DMS53 treated with DMSO at 0.1 percent for 48 hours (cell line): Measurements from ENCODE around the gene LCORL.
"Not testable (repeated sequence)": the region's sequence is repeated elsewhere in the genome, so short reads cannot be mapped to it uniquely, and the experiment has no call there.

Experiments used
- DNase-seq: peaks from one replicate; lab custom pipeline; 2025; ENCODE audit not compliant: unreplicated experiment; lab: John Stamatoyannopoulos, UW

Gene LCORL

DNA sequence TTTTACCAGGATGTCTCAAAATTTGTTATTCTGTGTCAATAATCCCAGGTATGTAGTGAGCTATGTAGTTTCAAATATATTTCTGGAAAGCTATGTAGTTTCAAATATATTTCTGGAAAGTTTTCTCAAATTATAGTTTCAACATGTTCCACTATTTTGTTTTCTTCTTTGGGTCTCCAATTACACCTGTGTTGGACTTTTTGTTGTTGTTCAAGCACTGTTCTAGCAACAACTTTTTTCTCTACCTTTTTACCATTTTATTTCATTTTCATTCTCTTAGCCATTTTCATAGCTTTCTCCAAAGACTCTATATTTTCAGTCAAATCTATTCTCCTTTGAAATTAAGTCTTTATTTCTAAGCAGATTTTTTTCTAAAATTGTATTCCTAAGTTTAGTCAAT, 88.4 kb downstream of the LCORL start:
- DNase-seq: no peak

DNA sequence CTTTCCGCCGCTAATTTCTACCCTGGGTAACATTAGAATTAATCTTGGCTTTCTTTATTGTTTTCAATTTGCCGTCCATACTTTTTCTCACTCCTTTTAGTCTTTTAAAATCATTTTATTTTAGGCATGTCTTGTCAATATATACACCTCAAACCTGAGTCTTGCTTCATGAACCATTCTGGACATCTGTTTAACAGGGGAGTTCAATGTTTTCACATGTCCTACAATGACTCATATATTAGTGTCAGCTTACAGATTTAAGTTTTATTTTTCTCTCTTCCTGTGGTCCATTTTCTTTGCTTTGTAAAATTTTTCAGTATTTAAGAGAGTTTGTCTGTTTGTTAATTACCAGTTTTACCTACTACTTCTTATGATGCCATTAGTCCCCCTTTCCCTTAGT, 89.5 kb downstream of the LCORL start:
- no peak for DNase-seq

GRCh38 chr4:17930256-17930655, 91.3 kb downstream of the LCORL start:
- no peak for DNase-seq

DNA sequence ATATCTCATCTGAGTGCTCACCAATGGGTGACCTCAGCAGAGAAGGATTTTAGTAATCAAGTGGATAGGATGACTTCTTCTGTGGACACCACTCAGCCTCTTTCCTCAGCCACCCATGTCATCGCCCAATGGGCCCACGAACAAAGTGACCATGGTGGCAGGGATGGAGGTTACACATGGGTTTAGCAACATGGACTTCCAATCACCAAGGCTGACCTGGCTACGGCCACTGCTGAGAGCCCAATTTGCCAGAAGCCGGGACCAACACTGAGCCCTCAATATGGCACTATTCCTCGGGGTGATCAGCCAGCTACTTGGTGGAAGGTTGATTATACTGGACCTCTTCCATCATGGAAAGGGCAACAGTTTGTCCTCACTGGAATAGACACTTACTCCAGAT, 97.4 kb downstream of the LCORL start:
- no peak for DNase-seq

DNA sequence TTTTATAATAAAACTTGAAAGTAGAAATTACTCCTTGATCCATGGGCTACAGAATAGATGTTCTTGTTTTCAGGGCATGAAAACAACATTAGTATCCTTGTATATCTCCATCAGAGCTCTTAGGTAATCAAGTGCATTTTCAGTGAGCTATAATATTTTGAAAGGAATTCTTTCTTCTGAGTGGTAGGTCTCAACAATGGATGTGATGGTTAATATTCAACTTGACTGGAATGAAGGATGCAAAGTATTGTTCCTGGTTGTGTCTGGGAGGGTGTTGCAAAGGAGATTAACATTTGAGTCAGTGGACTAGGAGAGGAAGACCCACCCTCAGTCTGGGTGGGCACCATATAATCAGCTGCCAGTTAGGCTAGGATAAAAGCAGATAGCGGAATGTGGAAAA, 100.1 kb downstream of the LCORL start:
- DNase-seq: no peak

- no peak for DNase-seq
Measured at GRCh38 chr4:17920681-17921080, 100.9 kb downstream of the LCORL start.

- no peak for DNase-seq
Measured at GRCh38 chr4:17915439-17915838, 106.1 kb downstream of the LCORL start.

- no peak for DNase-seq
Measured at GRCh38 chr4:17912011-17912410, 109.5 kb downstream of the LCORL start.

DNA sequence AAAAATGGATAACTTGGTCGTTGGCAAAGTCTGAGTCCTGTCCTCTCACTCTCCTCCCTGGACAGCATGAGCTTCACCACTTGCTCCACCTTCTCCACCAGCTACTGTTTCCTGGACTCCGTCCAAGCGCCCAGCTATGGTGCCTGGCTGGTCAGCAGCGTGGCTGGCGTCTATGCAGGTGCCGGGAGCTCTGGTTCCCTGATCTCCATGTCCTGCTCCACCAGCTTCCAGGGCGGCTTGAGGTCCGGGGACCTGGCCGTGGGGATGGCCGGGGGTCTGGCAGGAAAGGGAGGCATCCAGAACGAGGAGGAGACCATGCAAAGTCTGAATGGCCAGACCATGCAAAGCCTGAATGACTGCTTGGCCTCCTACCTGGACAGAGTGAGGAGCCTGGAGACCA, 109.9 kb downstream of the LCORL start:
- DNase-seq: no peak

DNA sequence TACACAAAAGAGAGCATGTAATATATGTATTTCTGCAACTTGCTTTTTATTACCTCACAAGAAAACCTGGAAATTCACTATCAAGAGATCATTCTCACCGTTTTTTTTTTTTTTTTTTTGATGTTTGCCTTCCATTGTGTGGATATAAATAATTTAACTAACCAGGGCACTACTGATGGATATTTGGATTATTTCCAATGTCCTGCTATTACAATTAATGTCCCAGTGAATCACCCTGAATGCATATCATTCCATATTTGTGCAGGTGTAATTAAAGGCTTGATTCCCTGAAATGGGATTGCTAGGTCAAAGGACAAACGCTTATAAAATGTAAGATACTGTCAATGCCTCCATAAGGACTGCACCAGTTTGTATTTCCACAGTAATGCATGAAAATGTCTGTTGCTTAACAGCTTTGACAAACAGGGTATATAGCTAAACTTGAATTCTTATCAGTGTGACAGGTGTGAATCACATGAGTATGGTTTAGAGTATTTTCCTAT, 123.0 kb downstream of the LCORL start:
- DNase-seq: no peak

DNA sequence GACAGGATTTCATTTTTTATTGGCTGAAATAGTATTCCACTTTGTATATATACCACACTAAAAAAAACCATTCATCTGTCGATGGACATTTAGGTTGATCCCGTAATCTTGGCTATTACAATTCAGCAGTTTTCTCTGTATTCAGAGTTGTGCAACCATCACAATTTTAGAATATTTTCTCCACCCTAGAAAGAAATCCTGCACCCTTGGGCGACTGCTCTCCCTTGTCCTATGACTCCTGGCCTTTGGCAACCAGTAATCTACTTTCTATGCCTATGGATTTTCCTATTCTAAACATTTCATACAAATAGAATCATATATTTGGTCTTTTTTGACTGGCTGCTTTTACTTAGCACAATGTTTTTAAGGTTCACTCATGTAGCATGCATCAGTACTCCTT, 126.1 kb downstream of the LCORL start:
- no peak for DNase-seq

GRCh38 chr4:17894421-17894820, 127.1 kb downstream of the LCORL start:
- DNase-seq: no peak

DNA sequence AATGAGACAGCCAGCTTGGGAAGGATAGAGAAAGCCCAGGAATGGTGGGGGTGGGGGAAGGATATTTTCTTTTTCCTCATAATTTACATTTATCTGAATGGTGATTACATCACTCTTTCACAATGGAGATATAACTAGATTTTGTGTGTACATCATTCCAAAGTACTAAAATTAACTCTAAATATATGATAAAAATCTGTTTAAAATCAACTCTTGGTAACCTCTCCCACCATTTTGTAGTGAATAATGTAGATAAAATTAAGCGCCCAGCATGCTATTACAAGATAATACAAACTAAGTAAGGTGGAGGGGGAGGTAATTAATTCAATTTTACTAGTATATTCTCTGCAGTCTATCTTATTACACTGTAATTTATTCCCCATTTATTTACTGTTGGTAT, 131.9 kb downstream of the LCORL start:
- no peak for DNase-seq

DNA sequence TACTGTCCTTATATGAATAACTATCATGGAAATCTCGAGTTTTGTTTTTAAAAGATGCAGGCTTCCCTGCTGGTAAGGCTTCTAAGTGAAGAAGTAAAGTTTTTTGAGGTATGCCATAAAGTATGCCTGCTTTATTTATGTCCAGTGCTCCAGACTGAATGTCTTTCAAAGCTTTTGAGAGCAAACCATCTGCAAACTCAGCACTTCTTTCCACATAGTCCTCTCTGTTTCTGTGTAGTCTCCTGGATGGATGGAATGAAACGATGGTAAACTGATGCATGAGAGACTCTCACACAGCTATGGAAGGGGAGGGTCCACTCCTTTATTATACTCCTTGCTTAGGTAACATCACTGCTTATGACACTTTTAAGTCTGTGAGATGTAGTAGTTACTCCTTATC, 137.0 kb downstream of the LCORL start:
- DNase-seq: no peak

DNA sequence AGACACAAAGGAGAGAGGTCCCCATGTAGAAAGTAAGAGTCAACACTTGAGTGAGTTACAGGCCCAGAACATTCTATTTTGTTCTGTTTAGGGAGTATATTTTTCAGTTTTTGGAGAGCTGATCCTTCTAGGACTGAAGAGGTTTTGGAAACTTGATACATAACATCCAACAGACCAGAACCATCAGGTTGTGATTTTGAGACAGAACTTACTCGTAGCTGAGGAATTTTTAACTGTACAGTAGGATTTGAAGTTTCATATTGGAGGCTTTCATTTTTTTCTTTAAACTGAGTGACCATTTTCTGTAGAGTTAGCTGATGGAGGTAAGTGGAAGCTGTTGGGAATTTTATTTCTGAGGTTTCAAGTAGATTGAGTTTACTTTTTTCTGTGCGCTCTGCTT, 137.5 kb downstream of the LCORL start:
- no peak for DNase-seq

GRCh38 chr4:17877661-17878060, 143.9 kb downstream of the LCORL start:
- no peak for DNase-seq

DNA sequence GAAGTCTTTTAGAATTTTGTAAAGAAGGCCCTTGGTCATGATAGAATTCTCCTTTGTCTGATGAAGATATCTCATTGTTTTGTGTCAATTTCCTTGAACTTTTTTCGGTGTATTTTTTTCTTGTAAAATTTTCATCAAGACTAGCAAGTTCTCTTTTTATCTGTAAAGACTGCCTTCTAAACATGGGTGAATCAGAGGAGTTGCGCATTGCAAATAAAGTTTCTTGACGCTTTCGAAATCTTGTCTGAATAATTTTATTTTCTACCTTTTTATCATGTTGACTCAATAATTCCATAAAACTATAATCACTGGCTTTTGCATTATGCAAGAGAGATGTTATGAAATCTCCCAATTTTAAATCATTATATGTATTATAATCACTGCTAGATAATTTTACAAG, 144.6 kb downstream of the LCORL start:
- DNase-seq: no peak

GRCh38 chr4:17875402-17876070, 146.0 kb downstream of the LCORL start:
- no peak for DNase-seq

GRCh38 chr4:17869327-17869726, 152.2 kb downstream of the LCORL start:
- DNase-seq: no peak

GRCh38 chr4:17867276-17867675, 154.3 kb downstream of the LCORL start:
- no peak for DNase-seq

DNA sequence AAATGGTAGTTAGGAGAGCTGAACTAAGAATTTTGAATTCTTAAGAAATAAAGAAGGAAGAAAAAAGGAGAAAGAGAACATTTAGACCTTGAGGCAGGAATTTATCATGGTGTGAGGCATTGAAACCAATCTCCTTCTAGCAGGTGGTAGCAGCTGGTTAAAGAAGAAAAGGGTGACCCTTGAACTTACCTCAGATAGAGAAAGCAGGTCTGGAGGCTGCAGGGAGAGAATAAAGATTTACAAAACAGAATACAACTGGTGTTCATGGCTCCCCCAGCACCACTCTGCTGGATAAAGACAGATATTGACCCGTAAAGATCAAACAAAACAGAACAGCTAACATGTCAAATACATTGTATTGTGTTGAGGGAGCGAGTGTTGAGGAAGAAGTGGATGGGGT, 154.7 kb downstream of the LCORL start:
- DNase-seq: no peak

DNA sequence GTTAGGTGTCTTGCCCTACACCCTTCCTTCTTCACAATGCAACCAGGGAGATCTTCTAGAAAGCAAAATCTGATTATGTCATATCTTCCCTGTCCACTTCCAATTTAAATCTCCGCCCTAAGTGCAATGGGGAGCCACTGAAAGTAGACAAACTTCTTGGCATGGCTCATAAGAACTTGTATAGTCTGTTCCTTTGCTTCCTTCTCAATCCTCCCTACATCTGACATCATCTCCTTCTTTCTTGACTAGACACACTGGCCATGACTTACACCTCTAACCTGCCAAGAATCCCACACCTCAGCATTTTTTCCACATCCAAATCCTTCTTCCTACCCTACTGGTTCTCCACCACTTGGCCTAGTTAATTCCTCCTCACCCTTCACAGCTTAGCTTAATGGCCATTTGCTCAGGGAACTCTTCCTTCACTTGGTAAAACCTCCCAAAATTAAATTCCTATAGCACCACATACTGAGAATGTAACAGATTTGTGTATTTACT, 155.6 kb downstream of the LCORL start:
- DNase-seq: no peak

DNA sequence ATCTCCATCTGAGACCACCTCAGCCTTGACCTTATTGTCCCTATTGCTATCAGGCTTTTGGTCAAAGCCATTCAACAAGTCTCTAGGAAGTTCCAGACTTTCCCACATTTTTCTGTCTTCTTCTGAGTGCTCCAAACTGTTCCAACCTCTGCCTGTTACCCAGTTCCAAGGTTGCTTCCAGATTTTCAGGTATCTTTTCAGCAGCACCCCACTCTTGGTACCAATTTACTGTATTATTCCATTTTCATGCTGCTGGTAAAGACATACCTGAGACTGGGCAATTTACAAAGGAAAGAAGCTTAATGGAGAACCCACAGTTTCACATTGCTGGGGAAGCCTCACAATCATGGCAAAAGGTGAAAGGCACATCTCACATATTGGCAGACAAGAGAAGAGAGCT, 159.6 kb downstream of the LCORL start:
- DNase-seq: not testable (repeated sequence)
